B cell (primary cell): ENCODE results near the gene GPR62. TPM values are rescaled to one million over a fixed set of nuclear protein-coding genes. Genes with fewer than 3 reads are reported as not detected.

Experiments used
- ATAC-seq: fragments of 200-7000 bp; cut with Tn5 transposase; one replicate; pipeline ENCODE4 v1.10.0; 2021; ENCODE audit warnings: low read depth, mild to moderate bottlenecking, moderate number of reproducible peaks, moderate library complexity
- CTCF ChIA-PET: fragments of 350-600 bp; sonication (Branson Sonifier 250); formaldehyde crosslinking; loops from one replicate; lab custom pipeline; 2021; ENCODE audit warnings: antibody characterized with exemption, inconsistent platforms; lab: Charles Lee
- POLR2A ChIA-PET: fragments of 350-600 bp; sonication (Branson Sonifier 250); formaldehyde crosslinking; loops from one replicate; lab custom pipeline; 2021; ENCODE audit warnings: antibody characterized with exemption; lab: Charles Lee
- DNase-seq: peaks from one replicate; pipeline ENCODE4 v3.0.0; 2013
- H2AFZ ChIP-seq: 2 replicates; pipeline ENCODE4 v1.6.1; 2012; ENCODE audit warnings: mild to moderate bottlenecking, low read depth, low read length; ENCODE audit not compliant: insufficient read depth, poor library complexity, severe bottlenecking
- H3K27ac ChIP-seq, 2 donors: 1 replicate in 1 of 2; 2 replicates in 1 of 2; pipeline ENCODE4 v1.5.1; 2012 to 2013; ENCODE audit warnings: low read length in 2 of 2, mild to moderate bottlenecking in 2 of 2, moderate library complexity in 1 of 2
- H3K27me3 ChIP-seq, 4 experiments: fragments of 200-600 bp in 1 of 4; sonication (generic) in 1 of 4; replicated peaks in 1 of 4; 1 replicate in 2 of 4; 2 replicates in 2 of 4; pipeline versions ENCODE4 v1.6.1 to v1.7.0; 2013 to 2016; ENCODE audit warnings: low read length in 3 of 4, mild to moderate bottlenecking in 2 of 4, mixed read lengths in 1 of 4, moderate library complexity in 1 of 4; ENCODE audit not compliant: insufficient read depth in 4 of 4, control insufficient read depth in 3 of 4; ENCODE audit errors: control extremely low read depth in 1 of 4
- H3K36me3 ChIP-seq, 2 experiments: replicated peaks in 1 of 2; 1 replicate in 1 of 2; 2 replicates in 1 of 2; pipeline versions ENCODE4 v1.6.1 to v1.7.1; 2013; ENCODE audit warnings: low read length in 1 of 2; ENCODE audit not compliant: insufficient read depth in 2 of 2, control insufficient read depth in 1 of 2; ENCODE audit errors: control extremely low read depth in 1 of 2, extremely low read depth in 1 of 2
- H3K4me1 ChIP-seq, 2 donors: fragments of 200-600 bp in 1 of 2; sonication (generic) in 1 of 2; 1 replicate in 1 of 2; 2 replicates in 1 of 2; pipeline versions ENCODE4 v1.5.1 to v1.6.1; 2013 to 2017; ENCODE audit warnings: low read length in 2 of 2; ENCODE audit not compliant: control insufficient read depth in 2 of 2, insufficient read depth in 2 of 2
- H3K4me2 ChIP-seq: replicated peaks from 2 replicates; pipeline ENCODE3; 2012; ENCODE audit warnings: mild to moderate bottlenecking, low read depth, low read length; ENCODE audit not compliant: poor library complexity, severe bottlenecking
- H3K4me3 ChIP-seq, 5 experiments: fragments of 200-600 bp in 1 of 5; sonication (generic) in 1 of 5; 1 replicate in 3 of 5; 2 replicates in 2 of 5; pipeline versions ENCODE4 v1.5.1 to v1.7.0; 2011 to 2016; ENCODE audit warnings: low read length in 4 of 5, mild to moderate bottlenecking in 4 of 5, low read depth in 2 of 5, control low read depth in 1 of 5, moderate library complexity in 1 of 5; ENCODE audit not compliant: insufficient read depth in 1 of 5; ENCODE audit errors: control extremely low read depth in 1 of 5, extremely low read depth in 1 of 5
- H3K79me2 ChIP-seq: fragments of 200-600 bp; sonication (generic); one replicate; pipeline ENCODE4 v1.6.0; 2016; ENCODE audit warnings: low read length; ENCODE audit not compliant: control insufficient read depth, insufficient read depth
- H3K9ac ChIP-seq: fragments of 200-600 bp; sonication (generic); 2 replicates; pipeline ENCODE4 v1.6.1; 2017; ENCODE audit warnings: mild to moderate bottlenecking, low read length, moderate library complexity
- H3K9me3 ChIP-seq, 3 donors: one replicate each; pipeline versions ENCODE4 v1.6.1 to v1.7.1; 2013; ENCODE audit warnings: low read length in 2 of 3; ENCODE audit not compliant: control insufficient read depth in 2 of 3, insufficient read depth in 1 of 3; ENCODE audit errors: control extremely low read depth in 1 of 3
- H4K20me1 ChIP-seq: 2 replicates; pipeline ENCODE4 v1.6.0; 2012; ENCODE audit warnings: mild to moderate bottlenecking, low read length; ENCODE audit not compliant: insufficient read depth, control insufficient read depth, poor library complexity, severe bottlenecking
- H3K27ac Mint-ChIP-seq: one replicate; pipeline ENCODE4 v1.8.0; 2021; ENCODE audit warnings: mixed read lengths
- H3K27me3 Mint-ChIP-seq: one replicate; pipeline ENCODE4 v1.8.0; 2021; ENCODE audit warnings: mixed read lengths
- H3K4me1 Mint-ChIP-seq: one replicate; pipeline ENCODE4 v1.8.0; 2021; ENCODE audit warnings: mixed read lengths
- H3K4me3 Mint-ChIP-seq: one replicate; pipeline ENCODE4 v1.8.0; 2021; ENCODE audit warnings: mixed read lengths
- H3K9me3 Mint-ChIP-seq: one replicate; pipeline ENCODE4 v1.8.0; 2022; ENCODE audit warnings: mixed read lengths; ENCODE audit not compliant: insufficient read depth
- CTCF ChIP-seq: fragments of 200-600 bp; IDR thresholded peaks from one replicate; pipeline ENCODE4 v1.8.0; 2022; ENCODE audit warnings: antibody characterized with exemption, mild to moderate bottlenecking
- EZH2 ChIP-seq: IDR thresholded peaks from 2 replicates; pipeline ENCODE4 v1.6.1; 2012; ENCODE audit warnings: borderline replicate concordance, low read depth, mild to moderate bottlenecking, moderate library complexity, low read length; ENCODE audit not compliant: insufficient read depth, poor library complexity, severe bottlenecking
- WGBS: methylation state at CpG from one replicate; pipeline ENCODE4 v1.1.5; 2013; ENCODE audit warnings: missing lambda C conversion rate; ENCODE audit not compliant: insufficient coverage; 5-methylcytosine and 5-hydroxymethylcytosine counted together
- intact Hi-C: fragments of 100-400 bp; cut with micrococcal nuclease; formaldehyde crosslinking; loops from one replicate; pipeline ENCODE4 v1.10.0; 2022
- polyA plus RNA-seq: library from polyadenylated mRNA; depleted of rRNA; stranded (reverse); fragments of >200 nt; gene quantifications from 2 replicates; pipeline ENCODE4 v1.2.3, GENCODE V29; 2012
- total RNA-seq, 2 donors: library from RNA; stranded (reverse); fragments of 120-200 nt in 1 of 2; gene quantifications; 1 replicate in 1 of 2; 2 replicates in 1 of 2; pipeline versions ENCODE4 v1.2.3 to v1.2.4, GENCODE V29; 2013 to 2022

The GPR62 gene
- total and polyA plus RNA-seq, 2 donors (not counting 1 experiment from before 2014, with no cell fraction given): not detected

- H4K20me1 ChIP-seq: no peaks in the 10 kb centered on the region
- Mint-ChIP-seq H3K9me3 (no peaks in the 10 kb centered on the region), H3K4me1 (peaks cover 5% of the 10 kb centered on the region), H3K27me3 (no peaks in the 10 kb centered on the region), H3K4me3 (no peak overlapping the region), H3K27ac (no peak overlapping the region)
- peaks cover 0 to 6% (median 0%) of the 10 kb centered on the region in 3 donors for H3K9me3 ChIP-seq
- peaks cover 7 to 10% of the 10 kb centered on the region in 2 donors for H3K4me1 ChIP-seq
- ChIA-PET CTCF (interaction anchor here (0.5 kb wide), 1 partner anchor 1734 kb away, joined by 3 read pairs; no protein-coding TSS in a partner anchor), POLR2A (interaction anchor here (1.3 kb wide), 1 partner anchor 10 kb away, joined by 3 read pairs; no protein-coding TSS in a partner anchor)
- no peak overlapping the region for H3K9ac ChIP-seq
- H3K4me2 ChIP-seq: no peak overlapping the region
- H3K27ac ChIP-seq: no peak overlapping the region
- no peak overlapping the region for H2AFZ ChIP-seq
- ATAC-seq: no peak
- H3K27me3 ChIP-seq: peaks cover 0 to 17% (median 11%) of the 10 kb centered on the region in 4 experiments
- whole genome bisulfite sequencing: 97% methylated on average over 6 of the region's 7 CpGs
- TF ChIP-seq EZH2 (no peak), CTCF (no peak)
- no peak overlapping the region for H3K4me3 ChIP-seq
- no peak for DNase-seq
- no peaks in the 10 kb centered on the region for H3K79me2 ChIP-seq
- intact Hi-C loops: no loop called here
- no peaks in the 10 kb centered on the region for H3K36me3 ChIP-seq
These were observed 4.5 kb downstream of the GPR62 start for GRCh38 chr3:51959651-51960050.

- H3K79me2 ChIP-seq: no peaks in the 10 kb centered on the region
- H3K27me3 ChIP-seq: peaks cover 0 to 10% (median 4%) of the 10 kb centered on the region in 4 experiments
- DNase-seq (no peak), ATAC-seq (no peak)
- Mint-ChIP-seq H3K9me3 (no peaks in the 10 kb centered on the region), H3K4me1 (peaks cover 7% of the 10 kb centered on the region), H3K27me3 (no peaks in the 10 kb centered on the region), H3K27ac (no peak overlapping the region), H3K4me3 (no peak overlapping the region)
- no peak overlapping the region for H3K4me2 ChIP-seq
- no peaks in the 10 kb centered on the region for H3K36me3 ChIP-seq
- intact Hi-C loops: no loop called here
- H3K9ac ChIP-seq: no peak overlapping the region
- H4K20me1 ChIP-seq: no peaks in the 10 kb centered on the region
- POLR2A ChIA-PET: interaction anchor here (1.3 kb wide), 1 partner anchor 9 kb away, joined by 3 read pairs; no protein-coding TSS in a partner anchor
- H3K27ac ChIP-seq: no peak overlapping the region
- H3K9me3 ChIP-seq: peaks cover 0 to 2% (median 0%) of the 10 kb centered on the region in 3 donors
- CTCF ChIA-PET: no interaction called here
- 95% methylated on average over 10 of the region's 10 CpGs for WGBS
- H3K4me1 ChIP-seq: peaks cover 7 to 8% of the 10 kb centered on the region in 2 donors
- H3K4me3 ChIP-seq: no peak overlapping the region
- TF ChIP-seq CTCF (no peak), EZH2 (no peak)
- no peak overlapping the region for H2AFZ ChIP-seq
These were observed 5.2 kb downstream of the GPR62 start for GRCh38 chr3:51960386-51960785.
